ENCODE results near the gene KCNS1.

KCNS1 gene

GRCh38 chr20:45088247-45088646, 12.7 kb downstream of the KCNS1 start:
- no peak overlapping the region for H3K4me2 ChIP-seq (ENCODE audit: low read length)
- H3K79me2 ChIP-seq: no peaks in the 10 kb centered on the region
- no peaks in the 10 kb centered on the region for H3K27me3 ChIP-seq (ENCODE audit: control insufficient read depth, insufficient read depth, low read length)
- H3K9ac ChIP-seq: no peak overlapping the region
- no peak overlapping the region for H3K27ac ChIP-seq
- H2AFZ ChIP-seq: no peak overlapping the region
- no peaks in the 10 kb centered on the region for H3K36me3 ChIP-seq (ENCODE audit: control insufficient read depth, insufficient read depth, low read length)
- no peak for TF ChIP-seq CTCF (IDR thresholded peaks at IDR 0.05)
- H3K4me3 ChIP-seq (ENCODE audit: low read depth, low read length): no peak overlapping the region
- H3K4me1 ChIP-seq: peaks cover 8% of the 10 kb centered on the region
- H3K9me3 ChIP-seq (ENCODE audit: control insufficient read depth, low read length): no peaks in the 10 kb centered on the region

- Histone ChIP-seq H2AFZ (no peak overlapping the region), H3K9me3 (ENCODE audit: control insufficient read depth, low read length) (no peaks in the 10 kb centered on the region), H3K9ac (no peak overlapping the region), H3K4me2 (ENCODE audit: low read length) (no peak overlapping the region), H3K36me3 (ENCODE audit: control insufficient read depth, insufficient read depth, low read length) (no peaks in the 10 kb centered on the region), H3K4me1 (peaks cover 8% of the 10 kb centered on the region), H3K4me3 (ENCODE audit: low read depth, low read length) (no peak overlapping the region), H3K79me2 (no peaks in the 10 kb centered on the region), H3K27me3 (ENCODE audit: control insufficient read depth, insufficient read depth, low read length) (no peaks in the 10 kb centered on the region), H3K27ac (no peak overlapping the region)
- no peak for TF ChIP-seq CTCF (IDR thresholded peaks at IDR 0.05)
These were observed 13.1 kb downstream of the KCNS1 start for GRCh38 chr20:45087814-45088213.

- no peak overlapping the region for H3K27ac ChIP-seq
- H3K4me2 ChIP-seq (ENCODE audit: low read length): no peak overlapping the region
- no peak overlapping the region for H2AFZ ChIP-seq
- no peak overlapping the region for H3K4me3 ChIP-seq (ENCODE audit: low read depth, low read length)
- no peaks in the 10 kb centered on the region for H3K79me2 ChIP-seq
- no peaks in the 10 kb centered on the region for H3K36me3 ChIP-seq (ENCODE audit: control insufficient read depth, insufficient read depth, low read length)
- peaks cover 8% of the 10 kb centered on the region for H3K4me1 ChIP-seq
- H3K9me3 ChIP-seq (ENCODE audit: control insufficient read depth, low read length): peaks cover 5% of the 10 kb centered on the region
- TF ChIP-seq CTCF (IDR thresholded peaks at IDR 0.05): no peak
- H3K27me3 ChIP-seq (ENCODE audit: control insufficient read depth, insufficient read depth, low read length): no peaks in the 10 kb centered on the region
- H3K9ac ChIP-seq: no peak overlapping the region
These were observed 13.7 kb downstream of the KCNS1 start for GRCh38 chr20:45087097-45087790.

- Histone ChIP-seq H3K36me3 (ENCODE audit: control insufficient read depth, insufficient read depth, low read length) (no peaks in the 10 kb centered on the region), H3K27me3 (ENCODE audit: control insufficient read depth, insufficient read depth, low read length) (no peaks in the 10 kb centered on the region), H3K4me3 (ENCODE audit: low read depth, low read length) (no peak overlapping the region), H3K4me1 (peaks cover 8% of the 10 kb centered on the region), H3K27ac (no peak overlapping the region), H3K9ac (no peak overlapping the region), H3K4me2 (ENCODE audit: low read length) (no peak overlapping the region), H3K9me3 (ENCODE audit: control insufficient read depth, low read length) (peaks cover 5% of the 10 kb centered on the region), H2AFZ (no peak overlapping the region), H3K79me2 (no peaks in the 10 kb centered on the region)
- TF ChIP-seq CTCF (IDR thresholded peaks at IDR 0.05): no peak
These were observed 15.1 kb downstream of the KCNS1 start for GRCh38 chr20:45085867-45086266.

- TF ChIP-seq CTCF (IDR thresholded peaks at IDR 0.05): no peak
- Histone ChIP-seq H3K27ac (no peak overlapping the region), H3K27me3 (ENCODE audit: control insufficient read depth, insufficient read depth, low read length) (no peaks in the 10 kb centered on the region), H2AFZ (no peak overlapping the region), H3K9me3 (ENCODE audit: control insufficient read depth, low read length) (peaks cover 5% of the 10 kb centered on the region), H3K9ac (no peak overlapping the region), H3K36me3 (ENCODE audit: control insufficient read depth, insufficient read depth, low read length) (no peaks in the 10 kb centered on the region), H3K79me2 (no peaks in the 10 kb centered on the region), H3K4me1 (peaks cover 8% of the 10 kb centered on the region), H3K4me3 (ENCODE audit: low read depth, low read length) (no peak overlapping the region), H3K4me2 (ENCODE audit: low read length) (no peak overlapping the region)
These were observed 15.6 kb downstream of the KCNS1 start for GRCh38 chr20:45085289-45085688.

All from parathyroid adenoma (tissue), 2 donors.